OCI-LY3 (cell line): ENCODE measurements around the gene ADGRD1.

Source experiments
- H2AFZ ChIP-seq: fragments of 200-600, 300-600 bp; shearing (Covaris generic); 2 replicates; pipeline ENCODE4 v1.6.0; 2014; ENCODE audit warnings: antibody characterized with exemption, low read depth, low read length
- H3K27ac ChIP-seq: fragments of 200-600, 300-600 bp; sonication (generic); 2 replicates; pipeline ENCODE4 v1.5.1; 2014; ENCODE audit warnings: mild to moderate bottlenecking, low read length, moderate library complexity, mixed read lengths
- H3K27me3 ChIP-seq: fragments of 200-600, 300-600 bp; sonication (generic); 2 replicates; pipeline ENCODE4 v1.6.1; 2014; ENCODE audit warnings: low read depth, low read length, mixed read lengths
- H3K36me3 ChIP-seq: fragments of 200-600, 300-600 bp; sonication (generic); replicated peaks from 2 replicates; pipeline ENCODE3; 2014; ENCODE audit warnings: low read depth, low read length, mixed read lengths
- H3K4me1 ChIP-seq: fragments of 300-600, 200-600 bp; sonication (generic); 2 replicates; pipeline ENCODE4 v1.6.1; 2014; ENCODE audit warnings: low read length, mixed read lengths
- H3K4me2 ChIP-seq: fragments of 200-600, 300-600 bp; sonication (generic); 2 replicates; pipeline ENCODE4 v1.6.1; 2014; ENCODE audit warnings: low read length, mixed read lengths
- H3K4me3 ChIP-seq: fragments of 300-600, 200-600 bp; sonication (generic); 2 replicates; pipeline ENCODE4 v1.5.1; 2014; ENCODE audit warnings: antibody characterized with exemption, mild to moderate bottlenecking, low read length, moderate library complexity
- H3K79me2 ChIP-seq: fragments of 300-600, 200-600 bp; shearing (Covaris generic); 2 replicates; pipeline ENCODE4 v1.6.1; 2014; ENCODE audit warnings: mild to moderate bottlenecking, low read length, mixed read lengths
- H3K9ac ChIP-seq: fragments of 300-600, 200-600 bp; shearing (Covaris generic); 2 replicates; pipeline ENCODE4 v1.6.0; 2014; ENCODE audit warnings: mild to moderate bottlenecking, low read length, moderate library complexity
- H3K9me3 ChIP-seq: fragments of 200-600, 300-600 bp; shearing (Covaris generic); 2 replicates; pipeline ENCODE4 v1.6.1; 2014; ENCODE audit warnings: low read length, mixed read lengths; ENCODE audit not compliant: insufficient read depth
- H4K20me1 ChIP-seq: fragments of 200-600, 300-600 bp; sonication (generic); 2 replicates; pipeline ENCODE4 v1.6.1; 2016; ENCODE audit warnings: low read length, mixed read lengths; ENCODE audit not compliant: insufficient read depth
- CTCF ChIP-seq: fragments of 200-600, 300-600 bp; sonication (generic); IDR thresholded peaks from 2 replicates; pipeline ENCODE4 v1.5.1; 2014; ENCODE audit warnings: antibody characterized with exemption, low read length, low read depth
- EZH2phosphoT487 ChIP-seq: fragments of 200-600 bp; shearing (Covaris generic); IDR thresholded peaks from 2 replicates; pipeline ENCODE4 v1.6.1; 2018; ENCODE audit warnings: antibody characterized with exemption, mixed run types, low read depth

Gene ADGRD1

GRCh38 chr12:131001493-131001892 lies 47.8 kb downstream of the ADGRD1 start:
- Histone ChIP-seq H3K36me3 (no peaks in the 10 kb centered on the region), H3K9me3 (no peaks in the 10 kb centered on the region), H3K27ac (no peak overlapping the region), H2AFZ (no peak overlapping the region), H3K4me2 (no peak overlapping the region), H3K79me2 (no peaks in the 10 kb centered on the region), H3K27me3 (no peaks in the 10 kb centered on the region), H3K4me3 (no peak overlapping the region), H4K20me1 (no peaks in the 10 kb centered on the region), H3K9ac (no peak overlapping the region), H3K4me1 (no peaks in the 10 kb centered on the region)
- TF ChIP-seq CTCF: no peak
- no peak for TF ChIP-seq EZH2phosphoT487

- no peak overlapping the region for H3K9ac ChIP-seq
- H3K4me2 ChIP-seq: no peak overlapping the region
- H3K36me3 ChIP-seq: no peaks in the 10 kb centered on the region
- no peak overlapping the region for H2AFZ ChIP-seq
- H3K27ac ChIP-seq: no peak overlapping the region
- no peaks in the 10 kb centered on the region for H4K20me1 ChIP-seq
- TF ChIP-seq CTCF (no peak), EZH2phosphoT487 (no peak)
- H3K4me3 ChIP-seq: no peak overlapping the region
- no peaks in the 10 kb centered on the region for H3K9me3 ChIP-seq
- no peaks in the 10 kb centered on the region for H3K79me2 ChIP-seq
- no peaks in the 10 kb centered on the region for H3K27me3 ChIP-seq
- H3K4me1 ChIP-seq: no peaks in the 10 kb centered on the region
These were observed 48.5 kb downstream of the ADGRD1 start for GRCh38 chr12:131002216-131002631.

GRCh38 chr12:131003036-131003715 lies 49.5 kb downstream of the ADGRD1 start:
- no peak overlapping the region for H3K9ac ChIP-seq
- H3K36me3 ChIP-seq: no peaks in the 10 kb centered on the region
- H3K9me3 ChIP-seq: no peaks in the 10 kb centered on the region
- no peak overlapping the region for H3K4me3 ChIP-seq
- no peak for TF ChIP-seq EZH2phosphoT487
- TF ChIP-seq CTCF: no peak
- no peaks in the 10 kb centered on the region for H3K79me2 ChIP-seq
- no peaks in the 10 kb centered on the region for H4K20me1 ChIP-seq
- H3K27me3 ChIP-seq: no peaks in the 10 kb centered on the region
- no peak overlapping the region for H2AFZ ChIP-seq
- no peak overlapping the region for H3K27ac ChIP-seq
- H3K4me2 ChIP-seq: no peak overlapping the region
- H3K4me1 ChIP-seq: no peaks in the 10 kb centered on the region

GRCh38 chr12:131003716-131004045 lies 50.0 kb downstream of the ADGRD1 start:
- no peaks in the 10 kb centered on the region for H3K4me1 ChIP-seq

More at GRCh38 chr12:131003716-131004045, 50.0 kb downstream of the ADGRD1 start:
- H3K9ac ChIP-seq: no peak overlapping the region
- no peaks in the 10 kb centered on the region for H4K20me1 ChIP-seq
- no peak overlapping the region for H3K4me3 ChIP-seq
- H3K36me3 ChIP-seq: no peaks in the 10 kb centered on the region
- no peak overlapping the region for H3K4me2 ChIP-seq
- no peak overlapping the region for H2AFZ ChIP-seq
- H3K9me3 ChIP-seq: no peaks in the 10 kb centered on the region
- H3K27ac ChIP-seq: no peak overlapping the region
- H3K27me3 ChIP-seq: no peaks in the 10 kb centered on the region
- TF ChIP-seq EZH2phosphoT487 (no peak), CTCF (no peak)
- no peaks in the 10 kb centered on the region for H3K79me2 ChIP-seq
